Fibroblast of the aortic adventitia (primary cell): ENCODE data around the gene DLGAP1. TPM values are rescaled to one million over a fixed set of nuclear protein-coding genes. Genes with fewer than 3 reads are reported as not detected.
A peak's percentile ranks its signal among the peaks of the same experiment; 100 is the strongest.
"Not testable (repeated sequence)": the region's sequence is repeated elsewhere in the genome, so short reads cannot be mapped to it uniquely, and the experiment has no call there.

Experiments
- DNase-seq: peaks from one replicate; pipeline ENCODE4 v3.0.0-alpha.2; 2010; ENCODE audit warnings: low read depth
- H3K4me3 ChIP-seq: 2 replicates; pipeline ENCODE4 v1.5.1; 2011; ENCODE audit warnings: low read depth, mild to moderate bottlenecking, control low read depth, low read length, moderate library complexity
- CTCF ChIP-seq: IDR thresholded peaks from 2 replicates; pipeline ENCODE4 v1.5.1; 2011; ENCODE audit warnings: mild to moderate bottlenecking, low read length, control low read depth, inconsistent platforms; ENCODE audit not compliant: insufficient read depth
- total RNA-seq: library from RNA; depleted of rRNA; stranded (reverse); fragments of >200 nt; gene quantifications from 2 replicates; pipeline ENCODE4 v1.2.3, GENCODE V29; 2012; ENCODE audit warnings: low replicate concordance

Gene DLGAP1
- total RNA-seq, 1 donor: 1.4 TPM

- DNase-seq: peak; percentile 39
- TF ChIP-seq CTCF: no peak
- no peak overlapping the region for H3K4me3 ChIP-seq
Measured at GRCh38 chr18:3710712-3711301, 744.3 kb downstream of the DLGAP1 start.

DNA sequence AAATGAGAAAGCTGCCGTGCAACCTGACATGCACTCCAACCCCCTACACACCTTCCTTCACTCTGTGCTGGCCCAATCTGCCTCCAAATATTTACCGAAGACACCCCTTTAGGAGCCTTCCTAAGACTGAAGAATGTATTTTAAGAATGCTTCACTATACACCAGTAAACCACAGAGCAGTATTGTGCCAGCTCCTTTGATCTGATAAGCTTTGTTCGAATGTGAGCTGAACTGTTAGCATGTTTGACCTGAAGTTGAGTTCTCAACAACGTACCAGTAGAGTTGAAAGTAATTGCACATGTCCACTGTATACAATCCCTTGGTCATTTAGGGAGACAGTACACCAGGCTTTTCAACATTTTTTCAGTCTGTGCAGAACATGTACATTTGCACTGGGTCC, 745.9 kb downstream of the DLGAP1 start:
- peak; percentile 29 for DNase-seq
- no peak for TF ChIP-seq CTCF
- no peak overlapping the region for H3K4me3 ChIP-seq

GRCh38 chr18:3706279-3707097, 748.6 kb downstream of the DLGAP1 start:
- peak; percentile 74 for DNase-seq

GRCh38 chr18:3704556-3705344, 750.4 kb downstream of the DLGAP1 start:
- peak; percentile 39 for DNase-seq
- no peak for TF ChIP-seq CTCF
- no peak overlapping the region for H3K4me3 ChIP-seq

More at GRCh38 chr18:3706279-3707097, 748.6 kb downstream of the DLGAP1 start:
- TF ChIP-seq CTCF: no peak
- no peak overlapping the region for H3K4me3 ChIP-seq

GRCh38 chr18:3703732-3704176, 751.4 kb downstream of the DLGAP1 start:
- no peak overlapping the region for H3K4me3 ChIP-seq
- peak; percentile 85 for TF ChIP-seq CTCF
- DNase-seq: peak; percentile 89

- H3K4me3 ChIP-seq: not testable (repeated sequence)
Measured at GRCh38 chr18:3699707-3700567, 755.2 kb downstream of the DLGAP1 start.

DNA sequence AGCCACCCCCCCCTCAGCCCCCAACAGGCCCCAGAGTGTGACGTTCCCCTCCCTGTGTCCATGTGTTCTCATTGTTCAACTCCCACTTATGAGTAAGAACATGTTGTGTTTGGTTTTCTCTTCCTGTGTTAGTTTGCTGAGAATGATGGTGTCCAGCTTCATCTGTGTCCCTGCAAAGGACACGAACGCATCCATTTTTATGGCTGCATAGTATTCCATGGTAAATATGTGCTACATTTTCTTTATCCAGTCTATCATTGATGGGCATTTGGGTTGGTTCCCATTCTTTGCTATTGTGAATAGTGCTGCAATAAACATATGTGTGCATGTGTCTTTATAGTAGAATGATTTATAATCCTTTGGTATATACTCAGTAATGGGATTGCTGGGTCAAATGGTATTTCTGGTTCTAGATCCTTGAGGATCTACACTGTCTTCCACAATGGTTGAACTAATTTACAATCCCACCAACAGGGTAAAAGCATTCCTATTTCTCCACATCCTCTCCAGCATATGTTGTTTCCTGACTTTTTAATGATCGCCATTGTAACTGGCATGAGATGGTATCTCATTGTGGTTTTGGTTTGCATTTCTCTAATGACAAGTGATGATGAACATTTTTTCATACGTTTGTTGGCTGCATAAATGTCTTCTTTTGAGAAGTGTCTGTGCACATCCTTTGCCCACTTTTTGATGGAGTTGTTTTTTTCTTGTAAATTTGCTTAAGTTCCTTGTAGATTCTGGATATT, 760.9 kb downstream of the DLGAP1 start:
- H3K4me3 ChIP-seq, DNase-seq: not testable (repeated sequence)

More at GRCh38 chr18:3699707-3700567, 755.2 kb downstream of the DLGAP1 start:
- DNase-seq: not testable (repeated sequence)
